ENCODE measurements around the gene BBLN.

BBLN gene

GRCh38 chr9:128115187-128116103 lies 44.6 kb upstream of the BBLN start:
- Histone ChIP-seq H3K36me3 (ENCODE audit: low read depth) (no peaks in the 10 kb centered on the region), H3K4me3 (ENCODE audit: severe bottlenecking) (no peak overlapping the region), H3K27me3 (ENCODE audit: insufficient read depth, poor library complexity, severe bottlenecking) (no peaks in the 10 kb centered on the region), H3K9me3 (ENCODE audit: severe bottlenecking) (no peaks in the 10 kb centered on the region), H3K4me1 (ENCODE audit: insufficient read depth, poor library complexity, severe bottlenecking) (no peaks in the 10 kb centered on the region), H3K27ac (ENCODE audit: poor library complexity, severe bottlenecking) (no peak overlapping the region)
- peak; percentile 51 for DNase-seq (ENCODE audit: low spot score)
- ATAC-seq (ENCODE audit: low read depth): no peak
- TF ChIP-seq CTCF (IDR thresholded peaks at IDR 0.05; ENCODE audit: poor library complexity, severe bottlenecking): no peak

- Histone ChIP-seq H3K27ac (ENCODE audit: poor library complexity, severe bottlenecking) (no peak overlapping the region), H3K36me3 (ENCODE audit: low read depth) (no peaks in the 10 kb centered on the region), H3K4me1 (ENCODE audit: insufficient read depth, poor library complexity, severe bottlenecking) (no peaks in the 10 kb centered on the region), H3K4me3 (ENCODE audit: severe bottlenecking) (no peak overlapping the region), H3K27me3 (ENCODE audit: insufficient read depth, poor library complexity, severe bottlenecking) (no peaks in the 10 kb centered on the region), H3K9me3 (ENCODE audit: severe bottlenecking) (no peaks in the 10 kb centered on the region)
- ATAC-seq (ENCODE audit: low read depth) (no peak), DNase-seq (ENCODE audit: low spot score) (peak; percentile 38)
- no peak for TF ChIP-seq CTCF (IDR thresholded peaks at IDR 0.05; ENCODE audit: poor library complexity, severe bottlenecking)
Observed at GRCh38 chr9:128116104-128117083, 43.7 kb upstream of the BBLN start.

GRCh38 chr9:128117613-128118471 lies 42.2 kb upstream of the BBLN start:
- H3K27me3 ChIP-seq (ENCODE audit: insufficient read depth, poor library complexity, severe bottlenecking): no peaks in the 10 kb centered on the region
- DNase-seq (ENCODE audit: low spot score) (peak; percentile 83), ATAC-seq (ENCODE audit: low read depth) (peak; percentile 61)
- TF ChIP-seq CTCF (IDR thresholded peaks at IDR 0.05; ENCODE audit: poor library complexity, severe bottlenecking): peak; percentile 99
- H3K4me3 ChIP-seq (ENCODE audit: severe bottlenecking): no peak overlapping the region
- H3K36me3 ChIP-seq (ENCODE audit: low read depth): no peaks in the 10 kb centered on the region
- no peak overlapping the region for H3K27ac ChIP-seq (ENCODE audit: poor library complexity, severe bottlenecking)
- H3K4me1 ChIP-seq (ENCODE audit: insufficient read depth, poor library complexity, severe bottlenecking): no peaks in the 10 kb centered on the region
- no peaks in the 10 kb centered on the region for H3K9me3 ChIP-seq (ENCODE audit: severe bottlenecking)

GRCh38 chr9:128118472-128118857 lies 41.6 kb upstream of the BBLN start:
- no peak for TF ChIP-seq CTCF (IDR thresholded peaks at IDR 0.05; ENCODE audit: poor library complexity, severe bottlenecking)
- no peak overlapping the region for H3K27ac ChIP-seq (ENCODE audit: poor library complexity, severe bottlenecking)
- H3K9me3 ChIP-seq (ENCODE audit: severe bottlenecking): no peaks in the 10 kb centered on the region
- H3K4me3 ChIP-seq (ENCODE audit: severe bottlenecking): no peak overlapping the region
- H3K4me1 ChIP-seq (ENCODE audit: insufficient read depth, poor library complexity, severe bottlenecking): no peaks in the 10 kb centered on the region
- ATAC-seq (ENCODE audit: low read depth): 0 out of 3 replicates have a peak, but pooled peaks have one; percentile 17
- no peaks in the 10 kb centered on the region for H3K36me3 ChIP-seq (ENCODE audit: low read depth)
- no peak for DNase-seq (ENCODE audit: low spot score)
- H3K27me3 ChIP-seq (ENCODE audit: insufficient read depth, poor library complexity, severe bottlenecking): no peaks in the 10 kb centered on the region

All from RWPE2 (cell line).